ENCODE results near the gene HDAC7. TPM values are rescaled to one million over a fixed set of nuclear protein-coding genes. Genes with fewer than 3 reads are reported as not detected.

HDAC7 gene
- total and polyA plus RNA-seq, 2 of the 13 experiments (the other 11 are each of a cell fraction or from before 2014, with no cell fraction given) = 4.6 to 10.8 TPM

DNA sequence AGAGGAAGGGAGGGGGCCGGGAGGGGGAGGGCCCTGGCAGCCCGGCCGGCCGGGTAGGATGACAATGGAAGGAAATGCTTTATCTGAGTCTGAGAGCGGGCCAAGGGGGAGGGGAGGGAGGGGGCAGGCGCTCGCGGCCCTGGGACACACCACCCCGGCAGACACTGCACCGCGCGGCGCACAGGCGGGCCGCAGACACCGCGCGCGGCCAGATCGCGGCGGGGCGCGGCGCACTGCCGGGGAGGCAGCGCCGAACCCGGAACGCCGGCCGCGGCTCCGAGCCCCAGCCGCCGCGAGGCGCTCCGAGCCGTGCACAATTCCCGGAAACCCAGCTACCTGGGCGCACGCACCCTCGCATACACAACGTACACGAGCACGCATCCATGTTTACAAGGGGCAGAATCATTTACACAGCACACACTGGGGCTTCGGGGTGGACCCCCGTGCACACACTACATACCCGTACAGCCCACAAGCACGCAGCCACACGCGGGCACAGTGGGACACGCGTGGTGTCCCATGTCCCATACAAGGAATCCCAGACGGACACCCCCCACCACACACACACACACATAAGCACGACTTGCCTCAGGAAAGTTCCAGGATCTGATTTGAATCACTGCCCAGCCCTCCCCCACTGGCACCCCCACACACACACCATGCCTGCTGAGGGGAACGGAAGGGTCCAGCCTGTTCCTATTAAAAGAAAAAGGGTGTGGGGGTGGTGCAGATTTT, at the start of gene HDAC7 (continued):
- 0 out of 2 replicates have a peak, but pooled peaks have one; percentile 61 for TF ChIP-seq ZNF563 (CRISPR knock-in tag; IDR thresholded peaks at IDR 0.05)
- TF ChIP-seq ZNF350 (CRISPR knock-in tag; IDR thresholded peaks at IDR 0.05; ENCODE audit: borderline replicate concordance, low read depth) = no peak
- no peak for TF ChIP-seq CBFB (CRISPR knock-in tag; IDR thresholded peaks at IDR 0.05)
- no peak for TF ChIP-seq RAD21 (CRISPR knock-in tag; IDR thresholded peaks at IDR 0.05)
- TF ChIP-seq, protein P1, sequence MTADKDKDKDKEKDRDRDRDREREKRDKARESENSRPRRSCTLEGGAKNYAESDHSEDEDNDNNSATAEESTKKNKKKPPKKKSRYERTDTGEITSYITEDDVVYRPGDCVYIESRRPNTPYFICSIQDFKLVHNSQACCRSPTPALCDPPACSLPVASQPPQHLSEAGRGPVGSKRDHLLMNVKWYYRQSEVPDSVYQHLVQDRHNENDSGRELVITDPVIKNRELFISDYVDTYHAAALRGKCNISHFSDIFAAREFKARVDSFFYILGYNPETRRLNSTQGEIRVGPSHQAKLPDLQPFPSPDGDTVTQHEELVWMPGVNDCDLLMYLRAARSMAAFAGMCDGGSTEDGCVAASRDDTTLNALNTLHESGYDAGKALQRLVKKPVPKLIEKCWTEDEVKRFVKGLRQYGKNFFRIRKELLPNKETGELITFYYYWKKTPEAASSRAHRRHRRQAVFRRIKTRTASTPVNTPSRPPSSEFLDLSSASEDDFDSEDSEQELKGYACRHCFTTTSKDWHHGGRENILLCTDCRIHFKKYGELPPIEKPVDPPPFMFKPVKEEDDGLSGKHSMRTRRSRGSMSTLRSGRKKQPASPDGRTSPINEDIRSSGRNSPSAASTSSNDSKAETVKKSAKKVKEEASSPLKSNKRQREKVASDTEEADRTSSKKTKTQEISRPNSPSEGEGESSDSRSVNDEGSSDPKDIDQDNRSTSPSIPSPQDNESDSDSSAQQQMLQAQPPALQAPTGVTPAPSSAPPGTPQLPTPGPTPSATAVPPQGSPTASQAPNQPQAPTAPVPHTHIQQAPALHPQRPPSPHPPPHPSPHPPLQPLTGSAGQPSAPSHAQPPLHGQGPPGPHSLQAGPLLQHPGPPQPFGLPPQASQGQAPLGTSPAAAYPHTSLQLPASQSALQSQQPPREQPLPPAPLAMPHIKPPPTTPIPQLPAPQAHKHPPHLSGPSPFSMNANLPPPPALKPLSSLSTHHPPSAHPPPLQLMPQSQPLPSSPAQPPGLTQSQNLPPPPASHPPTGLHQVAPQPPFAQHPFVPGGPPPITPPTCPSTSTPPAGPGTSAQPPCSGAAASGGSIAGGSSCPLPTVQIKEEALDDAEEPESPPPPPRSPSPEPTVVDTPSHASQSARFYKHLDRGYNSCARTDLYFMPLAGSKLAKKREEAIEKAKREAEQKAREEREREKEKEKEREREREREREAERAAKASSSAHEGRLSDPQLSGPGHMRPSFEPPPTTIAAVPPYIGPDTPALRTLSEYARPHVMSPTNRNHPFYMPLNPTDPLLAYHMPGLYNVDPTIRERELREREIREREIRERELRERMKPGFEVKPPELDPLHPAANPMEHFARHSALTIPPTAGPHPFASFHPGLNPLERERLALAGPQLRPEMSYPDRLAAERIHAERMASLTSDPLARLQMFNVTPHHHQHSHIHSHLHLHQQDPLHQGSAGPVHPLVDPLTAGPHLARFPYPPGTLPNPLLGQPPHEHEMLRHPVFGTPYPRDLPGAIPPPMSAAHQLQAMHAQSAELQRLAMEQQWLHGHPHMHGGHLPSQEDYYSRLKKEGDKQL (CRISPR knock-in tag; IDR thresholded peaks at IDR 0.05; ENCODE audit: low read depth) = no peak
- TF ChIP-seq NFE2L1 (CRISPR knock-in tag; IDR thresholded peaks at IDR 0.05; ENCODE audit: borderline replicate concordance) = no peak
- TF ChIP-seq ZNF589 (CRISPR knock-in tag; conservative IDR thresholded peaks at IDR 0.05) = 0 out of 2 replicates have a peak, but pooled peaks have one; percentile 38
- TF ChIP-seq, protein P2, sequence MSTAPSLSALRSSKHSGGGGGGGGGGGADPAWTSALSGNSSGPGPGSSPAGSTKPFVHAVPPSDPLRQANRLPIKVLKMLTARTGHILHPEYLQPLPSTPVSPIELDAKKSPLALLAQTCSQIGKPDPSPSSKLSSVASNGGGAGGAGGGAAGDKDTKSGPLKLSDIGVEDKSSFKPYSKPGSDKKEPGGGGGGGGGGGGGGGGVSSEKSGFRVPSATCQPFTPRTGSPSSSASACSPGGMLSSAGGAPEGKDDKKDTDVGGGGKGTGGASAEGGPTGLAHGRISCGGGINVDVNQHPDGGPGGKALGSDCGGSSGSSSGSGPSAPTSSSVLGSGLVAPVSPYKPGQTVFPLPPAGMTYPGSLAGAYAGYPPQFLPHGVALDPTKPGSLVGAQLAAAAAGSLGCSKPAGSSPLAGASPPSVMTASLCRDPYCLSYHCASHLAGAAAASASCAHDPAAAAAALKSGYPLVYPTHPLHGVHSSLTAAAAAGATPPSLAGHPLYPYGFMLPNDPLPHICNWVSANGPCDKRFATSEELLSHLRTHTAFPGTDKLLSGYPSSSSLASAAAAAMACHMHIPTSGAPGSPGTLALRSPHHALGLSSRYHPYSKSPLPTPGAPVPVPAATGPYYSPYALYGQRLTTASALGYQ (CRISPR knock-in tag; IDR thresholded peaks at IDR 0.05) = no peak
- TF ChIP-seq NONO (IDR thresholded peaks at IDR 0.05) = no peak
- TF ChIP-seq NONO (CRISPR knock-in tag; conservative IDR thresholded peaks at IDR 0.05) = peak; percentile 61; the same call in 1 of the 2 replicates
- no peak for TF ChIP-seq TCF7 (IDR thresholded peaks at IDR 0.05; ENCODE audit: low read depth)
- TF ChIP-seq TCF12 (IDR thresholded peaks at IDR 0.05) = no peak
- TF ChIP-seq TCF12 (CRISPR knock-in tag; IDR thresholded peaks at IDR 0.05) = no peak
- TF ChIP-seq, protein P3, sequence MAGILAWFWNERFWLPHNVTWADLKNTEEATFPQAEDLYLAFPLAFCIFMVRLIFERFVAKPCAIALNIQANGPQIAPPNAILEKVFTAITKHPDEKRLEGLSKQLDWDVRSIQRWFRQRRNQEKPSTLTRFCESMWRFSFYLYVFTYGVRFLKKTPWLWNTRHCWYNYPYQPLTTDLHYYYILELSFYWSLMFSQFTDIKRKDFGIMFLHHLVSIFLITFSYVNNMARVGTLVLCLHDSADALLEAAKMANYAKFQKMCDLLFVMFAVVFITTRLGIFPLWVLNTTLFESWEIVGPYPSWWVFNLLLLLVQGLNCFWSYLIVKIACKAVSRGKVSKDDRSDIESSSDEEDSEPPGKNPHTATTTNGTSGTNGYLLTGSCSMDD (CRISPR knock-in tag; IDR thresholded peaks at IDR 0.05) = no peak
- no peak; the same call in 1 of the 2 replicates for TF ChIP-seq ZNF614 (CRISPR knock-in tag; IDR thresholded peaks at IDR 0.05; ENCODE audit: borderline replicate concordance)
- no peak for TF ChIP-seq MEIS2 (CRISPR knock-in tag; IDR thresholded peaks at IDR 0.05)
- no peak; the same call in 1 of the 2 replicates for TF ChIP-seq PHF21A (CRISPR knock-in tag; IDR thresholded peaks at IDR 0.05)
- TF ChIP-seq KLF12 (CRISPR knock-in tag; IDR thresholded peaks at IDR 0.05; ENCODE audit: borderline replicate concordance) = no peak

Measured in HepG2 (cell line).